Sigmoid colon (tissue), 4 donors: ENCODE data around the gene DGKK.

ENCODE experiments used
- POLR2AphosphoS5 ChIP-seq, 4 donors: sonication (generic); formaldehyde crosslinking; IDR thresholded peaks; one replicate each; pipeline ENCODE4 v1.6.1; 2017; ENCODE audit warnings: antibody characterized with exemption in 4 of 4
- TF ChIP-seq, protein P1 (sequence below), 4 experiments: fragments of 450-650 bp in 3 of 4; fragments of 200-600 bp in 1 of 4; IDR thresholded peaks; one replicate each; pipeline ENCODE4 v1.5.1; 2016 to 2019; ENCODE audit warnings: antibody characterized with exemption in 4 of 4, mild to moderate bottlenecking in 3 of 4, moderate library complexity in 2 of 4

DNA sequence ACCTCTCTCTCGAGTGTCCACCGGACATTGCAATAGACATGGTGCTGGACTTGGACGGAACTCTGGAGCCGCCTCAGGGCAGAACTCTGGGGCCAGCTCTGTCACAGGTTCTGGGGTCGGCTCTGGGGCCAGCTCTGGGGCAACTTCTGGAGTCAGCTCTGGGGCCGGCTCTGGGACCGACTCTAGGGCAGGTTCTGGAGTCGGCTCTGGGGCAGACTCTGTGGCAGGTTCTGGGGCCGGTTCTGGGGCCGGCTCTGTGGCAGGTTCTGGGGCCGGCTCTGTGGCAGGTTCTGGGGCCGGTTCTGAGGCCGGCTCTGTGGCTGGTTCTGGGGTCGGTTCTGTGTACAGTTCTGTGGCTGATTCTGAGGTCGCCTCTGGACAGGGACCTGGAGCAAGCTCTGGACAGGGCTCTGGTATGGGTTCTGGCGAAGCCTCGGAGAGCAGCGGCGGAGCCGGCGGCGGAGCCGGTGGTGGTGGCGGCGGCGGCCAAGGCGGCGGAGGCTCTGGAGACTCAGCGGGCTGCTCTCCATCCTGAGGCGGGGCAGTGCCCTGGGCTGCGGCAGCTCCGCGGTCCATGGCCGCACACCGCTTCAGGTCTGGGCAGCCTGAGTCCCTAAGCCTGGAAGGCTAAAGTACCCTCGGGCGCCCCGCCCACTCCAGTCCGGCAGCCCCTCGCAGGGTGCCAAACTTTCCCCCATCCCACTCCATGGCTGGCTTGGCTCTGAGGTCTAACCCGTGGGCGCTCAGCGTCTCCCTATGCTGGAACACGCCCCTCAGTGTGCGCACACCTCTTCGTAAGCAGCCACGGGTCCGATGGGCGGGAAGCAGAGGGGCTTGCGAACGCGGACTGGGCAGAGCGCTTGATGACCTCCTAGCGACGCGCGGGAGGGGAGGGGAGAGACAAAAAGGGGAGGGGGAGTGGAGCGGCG is at the start of gene DGKK:
- TF ChIP-seq, protein P1, sequence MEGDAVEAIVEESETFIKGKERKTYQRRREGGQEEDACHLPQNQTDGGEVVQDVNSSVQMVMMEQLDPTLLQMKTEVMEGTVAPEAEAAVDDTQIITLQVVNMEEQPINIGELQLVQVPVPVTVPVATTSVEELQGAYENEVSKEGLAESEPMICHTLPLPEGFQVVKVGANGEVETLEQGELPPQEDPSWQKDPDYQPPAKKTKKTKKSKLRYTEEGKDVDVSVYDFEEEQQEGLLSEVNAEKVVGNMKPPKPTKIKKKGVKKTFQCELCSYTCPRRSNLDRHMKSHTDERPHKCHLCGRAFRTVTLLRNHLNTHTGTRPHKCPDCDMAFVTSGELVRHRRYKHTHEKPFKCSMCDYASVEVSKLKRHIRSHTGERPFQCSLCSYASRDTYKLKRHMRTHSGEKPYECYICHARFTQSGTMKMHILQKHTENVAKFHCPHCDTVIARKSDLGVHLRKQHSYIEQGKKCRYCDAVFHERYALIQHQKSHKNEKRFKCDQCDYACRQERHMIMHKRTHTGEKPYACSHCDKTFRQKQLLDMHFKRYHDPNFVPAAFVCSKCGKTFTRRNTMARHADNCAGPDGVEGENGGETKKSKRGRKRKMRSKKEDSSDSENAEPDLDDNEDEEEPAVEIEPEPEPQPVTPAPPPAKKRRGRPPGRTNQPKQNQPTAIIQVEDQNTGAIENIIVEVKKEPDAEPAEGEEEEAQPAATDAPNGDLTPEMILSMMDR (IDR thresholded peaks at IDR 0.05), result no peak
- TF ChIP-seq POLR2AphosphoS5 (IDR thresholded peaks at IDR 0.05), result no peak
